Small intestine (tissue), 7 donors: Measurements from ENCODE around the gene DCN. TPM values are rescaled to one million over a fixed set of nuclear protein-coding genes. Genes with fewer than 3 reads are reported as not detected.

Source experiments
- DNase-seq, 2 donors: peaks; one replicate each; pipeline versions ENCODE4 v3.0.0 to v3.0.0-alpha.2; 2013
- FAIRE-seq: peaks from 2 replicates; lab custom pipeline; 2012; peaks lifted over from hg19 to GRCh38; lab: Jason Lieb, UNC
- H3K27ac ChIP-seq, 3 donors: one replicate each; pipeline ENCODE4 v1.5.1; 2013; ENCODE audit warnings: low read length in 2 of 3, mild to moderate bottlenecking in 2 of 3, control low read depth in 1 of 3, inconsistent platforms in 1 of 3, low read depth in 1 of 3, moderate library complexity in 1 of 3
- H3K27me3 ChIP-seq, 3 donors: one replicate each; pipeline ENCODE4 v1.6.1; 2013; ENCODE audit warnings: low read length in 3 of 3, inconsistent platforms in 1 of 3; ENCODE audit not compliant: control insufficient read depth in 3 of 3, insufficient read depth in 3 of 3
- H3K36me3 ChIP-seq, 3 donors: one replicate each; pipeline ENCODE4 v1.6.1; 2013; ENCODE audit warnings: low read length in 3 of 3, inconsistent platforms in 1 of 3, low read depth in 1 of 3, mild to moderate bottlenecking in 1 of 3, moderate library complexity in 1 of 3; ENCODE audit not compliant: control insufficient read depth in 3 of 3, insufficient read depth in 2 of 3
- H3K4me1 ChIP-seq, 3 donors: one replicate each; pipeline ENCODE4 v1.6.1; 2013; ENCODE audit warnings: low read length in 2 of 3, inconsistent platforms in 1 of 3, low read depth in 1 of 3, mild to moderate bottlenecking in 1 of 3, moderate library complexity in 1 of 3; ENCODE audit not compliant: control insufficient read depth in 3 of 3, insufficient read depth in 2 of 3
- H3K4me3 ChIP-seq, 3 donors: one replicate each; pipeline ENCODE4 v1.5.1; 2013; ENCODE audit warnings: low read length in 3 of 3, control low read depth in 1 of 3, inconsistent platforms in 1 of 3, low read depth in 1 of 3, mild to moderate bottlenecking in 1 of 3, moderate library complexity in 1 of 3
- H3K9me3 ChIP-seq, 2 donors: one replicate each; pipeline ENCODE4 v1.6.1; 2013; ENCODE audit warnings: low read depth in 1 of 2, low read length in 1 of 2; ENCODE audit not compliant: control insufficient read depth in 2 of 2, insufficient read depth in 1 of 2
- WGBS, 3 donors: extraction: QIAGEN DNeasy Blood & Tissue Kit; methylation state at CpG; one replicate each; pipeline ENCODE4 v1.1.7; 2013; 5-methylcytosine and 5-hydroxymethylcytosine counted together
- polyA plus RNA-seq, 4 donors: library from polyadenylated mRNA; stranded (reverse) in 3 of 4; unstranded in 1 of 4; fragments of 200-250 nt in 3 of 4; fragments of 120-200 nt in 1 of 4; gene quantifications; one replicate each; pipeline versions ENCODE4 v1.2.1 to v1.2.3, GENCODE V29; 2013
- donor health status: healthy with polysubstance abuse.
- donor health status: control.
- donor health status: control.
- donor health status: Bipolar disorder and iron deficiency.
- donor health status: healthy.

The DCN gene
- polyA plus RNA-seq, 4 donors: 8.1 to 390 (median 156) TPM

- DNase-seq: no peak
- peaks cover 0 to 2% (median 0%) of the 10 kb centered on the region in 3 donors for H3K4me1 ChIP-seq
- 43 to 55% (median 51%) methylated on average over 3 of the region's 3 CpGs for WGBS, 3 donors
These were observed 21.0 kb upstream of the DCN start for GRCh38 chr12:91203610-91204009.

GRCh38 chr12:91202390-91202789, 19.8 kb upstream of the DCN start:
- H3K4me3 ChIP-seq: no peak overlapping the region
- 87 to 93% (median 87%) methylated on average over 1 of the region's 1 CpG for WGBS, 3 donors
- FAIRE-seq (no peak), DNase-seq (no peak)
- H3K27me3 ChIP-seq: no peaks in the 10 kb centered on the region
- H3K4me1 ChIP-seq: peaks cover 0 to 2% (median 0%) of the 10 kb centered on the region in 3 donors
- no peak overlapping the region for H3K27ac ChIP-seq
- no peaks in the 10 kb centered on the region for H3K36me3 ChIP-seq
- H3K9me3 ChIP-seq: peaks cover 0 to under 1% of the 10 kb centered on the region in 2 donors

More at GRCh38 chr12:91203610-91204009, 21.0 kb upstream of the DCN start:
- Histone ChIP-seq H3K27ac (no peak overlapping the region), H3K9me3 (no peaks in the 10 kb centered on the region), H3K36me3 (no peaks in the 10 kb centered on the region), H3K27me3 (no peaks in the 10 kb centered on the region), H3K4me3 (no peak overlapping the region)
- FAIRE-seq: no peak

GRCh38 chr12:91196436-91196835, 13.8 kb upstream of the DCN start:
- WGBS, 3 donors: 90 to 96% (median 92%) methylated on average over 1 of the region's 1 CpG
- no peak overlapping the region for H3K4me3 ChIP-seq
- H3K4me1 ChIP-seq: no peaks in the 10 kb centered on the region
- H3K27ac ChIP-seq: no peak overlapping the region
- DNase-seq (no peak), FAIRE-seq (no peak)
- H3K36me3 ChIP-seq: no peaks in the 10 kb centered on the region
- no peaks in the 10 kb centered on the region for H3K27me3 ChIP-seq
- H3K9me3 ChIP-seq: peaks cover 0 to 9% of the 10 kb centered on the region in 2 donors

- Histone ChIP-seq H3K9me3 (peaks cover 0 to 9% of the 10 kb centered on the region in 2 donors), H3K27me3 (no peaks in the 10 kb centered on the region), H3K27ac (no peak overlapping the region), H3K4me3 (no peak overlapping the region), H3K4me1 (no peaks in the 10 kb centered on the region), H3K36me3 (no peaks in the 10 kb centered on the region)
- DNase-seq (no peak), FAIRE-seq (no peak)
- 71 to 85% (median 85%) methylated on average over 2 of the region's 2 CpGs for WGBS, 3 donors
These were observed 11.9 kb upstream of the DCN start for GRCh38 chr12:91194500-91194899.

- WGBS, 3 donors: 60 to 62% (median 60%) methylated on average over 2 of the region's 2 CpGs
- H3K4me3 ChIP-seq: no peak overlapping the region
- FAIRE-seq: peak; percentile 84
These were observed 9.0 kb upstream of the DCN start for GRCh38 chr12:91191513-91192111.

GRCh38 chr12:91189516-91189915, 6.9 kb upstream of the DCN start:
- H3K4me3 ChIP-seq: no peak overlapping the region
- FAIRE-seq (no peak), DNase-seq (no peak)
- peaks cover 0 to 3% (median 0%) of the 10 kb centered on the region in 3 donors for H3K4me1 ChIP-seq
- H3K36me3 ChIP-seq: no peaks in the 10 kb centered on the region
- H3K9me3 ChIP-seq: no peaks in the 10 kb centered on the region
- no peaks in the 10 kb centered on the region for H3K27me3 ChIP-seq
- 70 to 89% (median 70%) methylated on average over 3 of the region's 3 CpGs for WGBS, 3 donors
- H3K27ac ChIP-seq: no peak overlapping the region

More at GRCh38 chr12:91191513-91192111, 9.0 kb upstream of the DCN start:
- no peak for DNase-seq
- Histone ChIP-seq H3K36me3 (no peaks in the 10 kb centered on the region), H3K27me3 (no peaks in the 10 kb centered on the region), H3K27ac (no peak overlapping the region), H3K9me3 (peaks cover 0 to 5% of the 10 kb centered on the region in 2 donors), H3K4me1 (peaks cover 0 to under 1% (median 0%) of the 10 kb centered on the region in 3 donors)

GRCh38 chr12:91188778-91189177, 6.2 kb upstream of the DCN start:
- no peak overlapping the region for H3K27ac ChIP-seq
- H3K9me3 ChIP-seq: no peaks in the 10 kb centered on the region
- no peaks in the 10 kb centered on the region for H3K27me3 ChIP-seq
- H3K4me1 ChIP-seq: peaks cover 0 to 3% (median 0%) of the 10 kb centered on the region in 3 donors
- no peaks in the 10 kb centered on the region for H3K36me3 ChIP-seq
- DNase-seq (no peak), FAIRE-seq (no peak)
- H3K4me3 ChIP-seq: no peak overlapping the region

GRCh38 chr12:91186156-91186555, 3.5 kb upstream of the DCN start:
- Histone ChIP-seq H3K27me3 (no peaks in the 10 kb centered on the region), H3K4me1 (peaks cover 0 to 3% (median 0%) of the 10 kb centered on the region in 3 donors), H3K4me3 (no peak overlapping the region), H3K36me3 (no peaks in the 10 kb centered on the region), H3K9me3 (no peaks in the 10 kb centered on the region), H3K27ac (no peak overlapping the region)
- FAIRE-seq (peak; percentile 89), DNase-seq (peak; percentile 78 to 89)
- 21 to 61% (median 45%) methylated on average over 2 of the region's 2 CpGs for WGBS, 3 donors

GRCh38 chr12:91185421-91185820, 2.8 kb upstream of the DCN start:
- no peak overlapping the region for H3K27ac ChIP-seq
- FAIRE-seq (no peak), DNase-seq (no peak)
- 85 to 95% (median 94%) methylated on average over 1 of the region's 1 CpG for WGBS, 3 donors
- H3K4me3 ChIP-seq: no peak overlapping the region
- no peaks in the 10 kb centered on the region for H3K27me3 ChIP-seq
- no peaks in the 10 kb centered on the region for H3K9me3 ChIP-seq
- H3K4me1 ChIP-seq: peaks cover 0 to 3% (median 0%) of the 10 kb centered on the region in 3 donors
- no peaks in the 10 kb centered on the region for H3K36me3 ChIP-seq
